Measurements from ENCODE around the gene ZNF219. TPM values are rescaled to one million over a fixed set of nuclear protein-coding genes. Genes with fewer than 3 reads are reported as not detected.

ZNF219 gene
- total RNA-seq, 1 experiment from 2014 or later: 16.6 TPM

- H3K79me2 ChIP-seq (ENCODE audit: insufficient read depth, low read length): no peaks in the 10 kb centered on the region
- DNase-seq (ENCODE audit: low read depth, low spot score): no peak
- POLR2A ChIA-PET: no interaction called here
- TF ChIP-seq JUND (IDR thresholded peaks at IDR 0.05): no peak
- TF ChIP-seq SP1 (IDR thresholded peaks at IDR 0.05; ENCODE audit: low read depth): no peak
- TF ChIP-seq SIN3A (IDR thresholded peaks at IDR 0.05; ENCODE audit: low read depth): no peak
- no peak for TF ChIP-seq YY1 (IDR thresholded peaks at IDR 0.05; ENCODE audit: extremely low read depth, insufficient replicate concordance, low read depth, low read length)
- TF ChIP-seq SRF (IDR thresholded peaks at IDR 0.05; ENCODE audit: low read depth): no peak
- TF ChIP-seq RAD21 (IDR thresholded peaks at IDR 0.05; ENCODE audit: low read depth): no peak
- no peak for TF ChIP-seq ZBTB33 (IDR thresholded peaks at IDR 0.05; ENCODE audit: extremely low read depth, insufficient replicate concordance, low read length)
- TF ChIP-seq CTCF (IDR thresholded peaks at IDR 0.05 in 2 of 3, conservative IDR thresholded peaks at IDR 0.05 in 1 of 3; ENCODE audit: borderline replicate concordance in 1 of 3, insufficient read depth in 1 of 3, low read depth in 2 of 3, low read length in 2 of 3): no peak
- TF ChIP-seq CEBPB (IDR thresholded peaks at IDR 0.05; ENCODE audit: low read depth): no peak
- TF ChIP-seq EZH2 (IDR thresholded peaks at IDR 0.05): no peak
- no peak for TF ChIP-seq FOSL1 (IDR thresholded peaks at IDR 0.05; ENCODE audit: low read depth)
- TF ChIP-seq ZNF274 (IDR thresholded peaks at IDR 0.05; ENCODE audit: low read depth, low read length): no peak
- TF ChIP-seq MAX (IDR thresholded peaks at IDR 0.05): no peak
- RAD21 ChIA-PET (ENCODE audit: low non-redundant PET in 1 of 2, low total read pairs in 2 of 2, uncharacterized antibody in 2 of 2, unreplicated experiment in 2 of 2): no interaction called here
- H3K4me3 ChIP-seq (replicated peaks in 1 of 2; ENCODE audit: low read depth in 1 of 2, low read length in 2 of 2): no peak overlapping the region
- H3K36me3 ChIP-seq (ENCODE audit: control insufficient read depth in 1 of 2, insufficient read depth in 2 of 2, low read length in 2 of 2): no peaks in the 10 kb centered on the region; a peak in 1 of 4 replicates
- H3K9me2 ChIP-seq (ENCODE audit: insufficient read depth): no peaks in the 10 kb centered on the region
- CTCF ChIA-PET: interaction anchor here (0.8 kb wide), 2 partner anchors 18 to 60 kb away, joined by 3 read pairs; no protein-coding TSS in a partner anchor
- peaks cover 2 to 15% of the 10 kb centered on the region in 2 experiments for H3K4me1 ChIP-seq (ENCODE audit: control insufficient read depth in 1 of 2, insufficient read depth in 2 of 2, low read length in 2 of 2)
- H3K27ac ChIP-seq (ENCODE audit: low read depth, low read length): no peak overlapping the region
- H3K4me2 ChIP-seq (ENCODE audit: low read length): no peak overlapping the region
- H4K20me1 ChIP-seq (ENCODE audit: insufficient read depth): no peaks in the 10 kb centered on the region
- no TSS peak for BruUV-seq (replicated peaks)
- no peak overlapping the region for H3K9ac ChIP-seq (ENCODE audit: low read length)
- intact Hi-C loops (cut with micrococcal nuclease): no loop called here
- H3K9me3 ChIP-seq (ENCODE audit: control insufficient read depth in 1 of 2, insufficient read depth in 1 of 2, low read depth in 1 of 2, low read length in 2 of 2): no peaks in the 10 kb centered on the region
- no peak overlapping the region for H2AFZ ChIP-seq (ENCODE audit: low read depth, low read length, poor library complexity, severe bottlenecking)
- no peak for ATAC-seq
- no peaks in the 10 kb centered on the region for H3K27me3 ChIP-seq (ENCODE audit: insufficient read depth, low read length)
Observed at GRCh38 chr14:21074398-21075272, 23.8 kb downstream of the ZNF219 start.

Data from HCT116 (cell line).